T-helper 17 cell (primary cell): ENCODE results near the gene ZNF205. TPM values are rescaled to one million over a fixed set of nuclear protein-coding genes. Genes with fewer than 3 reads are reported as not detected.

Source experiments
- ATAC-seq: fragments of 150-1000 bp; cut with Tn5 transposase; 2 replicates; pipeline ENCODE4 v1.10.0; 2021; ENCODE audit warnings: mild to moderate bottlenecking, moderate library complexity
- DNase-seq, 3 donors: peaks; one replicate each; pipeline versions ENCODE4 v3.0.0 to v3.0.0-alpha.2; 2020 to 2021
- H3K9me3 ChIP-seq: one replicate; pipeline ENCODE4 v1.7.0; 2013; ENCODE audit warnings: low read length, mild to moderate bottlenecking; ENCODE audit not compliant: control insufficient read depth, poor library complexity, severe bottlenecking
- H3K27ac Mint-ChIP-seq: one replicate; pipeline ENCODE4 v1.8.0; 2022; ENCODE audit warnings: mild to moderate bottlenecking, moderate library complexity, mixed read lengths
- H3K27me3 Mint-ChIP-seq: one replicate; pipeline ENCODE4 v1.8.0; 2022; ENCODE audit warnings: mixed read lengths
- H3K36me3 Mint-ChIP-seq: one replicate; pipeline ENCODE4 v1.8.0; 2022; ENCODE audit warnings: low read depth, mixed read lengths
- H3K4me1 Mint-ChIP-seq: one replicate; pipeline ENCODE4 v1.8.0; 2022; ENCODE audit warnings: mild to moderate bottlenecking, mixed read lengths
- H3K4me3 Mint-ChIP-seq: one replicate; pipeline ENCODE4 v1.8.0; 2022; ENCODE audit warnings: mild to moderate bottlenecking, moderate library complexity, mixed read lengths
- total RNA-seq, 4 donors: library from RNA in 2 of 4; stranded (reverse) in 2 of 4; gene quantifications; one replicate each; pipeline ENCODE4 v1.2.3 and lab custom pipeline; 2022 to 2026

ZNF205 gene
- total RNA-seq, 2 donors from 2014 or later, result not detected

- H3K4me3 Mint-ChIP-seq, result no peak overlapping the region
- H3K36me3 Mint-ChIP-seq, result no peaks in the 10 kb centered on the region
- peaks cover 8% of the 10 kb centered on the region for H3K4me1 Mint-ChIP-seq
- ATAC-seq, result no peak
- H3K9me3 ChIP-seq, result no peaks in the 10 kb centered on the region
- peaks cover 5% of the 10 kb centered on the region for H3K27me3 Mint-ChIP-seq
- DNase-seq, result no peak
- H3K27ac Mint-ChIP-seq, result no peak overlapping the region
Measured at GRCh38 chr16:3119701-3120408, 7.5 kb downstream of the ZNF205 start.

GRCh38 chr16:3120435-3120834 is 8.0 kb downstream of the ZNF205 start:
- Mint-ChIP-seq H3K27me3 (no peaks in the 10 kb centered on the region), H3K4me3 (no peak overlapping the region), H3K4me1 (peaks cover 10% of the 10 kb centered on the region), H3K27ac (no peak overlapping the region), H3K36me3 (no peaks in the 10 kb centered on the region)
- ATAC-seq (no peak), DNase-seq (no peak)
- no peaks in the 10 kb centered on the region for H3K9me3 ChIP-seq

GRCh38 chr16:3121851-3122467 is 9.6 kb downstream of the ZNF205 start:
- DNase-seq, result no peak
- no peaks in the 10 kb centered on the region for H3K9me3 ChIP-seq
- no peaks in the 10 kb centered on the region for H3K36me3 Mint-ChIP-seq
- H3K27ac Mint-ChIP-seq, result no peak overlapping the region
- H3K4me1 Mint-ChIP-seq, result peaks cover 13% of the 10 kb centered on the region
- peak overlapping the region; percentile 7 for H3K4me3 Mint-ChIP-seq
- ATAC-seq, result no peak
- no peaks in the 10 kb centered on the region for H3K27me3 Mint-ChIP-seq

GRCh38 chr16:3122926-3123570 is 10.7 kb downstream of the ZNF205 start:
- Mint-ChIP-seq H3K27me3 (no peaks in the 10 kb centered on the region), H3K4me1 (peaks cover 13% of the 10 kb centered on the region), H3K4me3 (peak overlapping the region; percentile 96), H3K27ac (peak overlapping the region; percentile 85), H3K36me3 (no peaks in the 10 kb centered on the region)
- no peak for DNase-seq
- H3K9me3 ChIP-seq, result no peaks in the 10 kb centered on the region
- no peak for ATAC-seq

GRCh38 chr16:3123986-3124886 is 11.8 kb downstream of the ZNF205 start:
- peak overlapping the region; percentile 96 for H3K4me3 Mint-ChIP-seq
- peaks cover 13% of the 10 kb centered on the region for H3K4me1 Mint-ChIP-seq
- DNase-seq (peak; percentile 93 to 96 (median 95)), ATAC-seq (peak; percentile 91)
- H3K27me3 Mint-ChIP-seq, result no peaks in the 10 kb centered on the region
- H3K36me3 Mint-ChIP-seq, result no peaks in the 10 kb centered on the region
- H3K27ac Mint-ChIP-seq, result peak overlapping the region; percentile 85
- H3K9me3 ChIP-seq, result no peaks in the 10 kb centered on the region

GRCh38 chr16:3127745-3128144 is 15.4 kb downstream of the ZNF205 start:
- H3K4me1 Mint-ChIP-seq, result peaks cover 19% of the 10 kb centered on the region

GRCh38 chr16:3129137-3130131 is 17.0 kb downstream of the ZNF205 start:
- DNase-seq (peak; percentile 56 to 66 (median 66)), ATAC-seq (peak; percentile 79)
- H3K27ac Mint-ChIP-seq, result peak overlapping the region; percentile 89
- peak overlapping the region; percentile 90 for H3K4me3 Mint-ChIP-seq
- no peaks in the 10 kb centered on the region for H3K36me3 Mint-ChIP-seq
- no peaks in the 10 kb centered on the region for H3K9me3 ChIP-seq
- H3K27me3 Mint-ChIP-seq, result no peaks in the 10 kb centered on the region
- peaks cover 21% of the 10 kb centered on the region for H3K4me1 Mint-ChIP-seq

More at GRCh38 chr16:3127745-3128144, 15.4 kb downstream of the ZNF205 start:
- Mint-ChIP-seq H3K36me3 (no peaks in the 10 kb centered on the region), H3K4me3 (no peak overlapping the region), H3K27me3 (no peaks in the 10 kb centered on the region), H3K27ac (no peak overlapping the region)
- no peaks in the 10 kb centered on the region for H3K9me3 ChIP-seq
- DNase-seq (no peak), ATAC-seq (no peak)

GRCh38 chr16:3131755-3132377 is 19.5 kb downstream of the ZNF205 start:
- H3K9me3 ChIP-seq, result no peaks in the 10 kb centered on the region
- H3K27ac Mint-ChIP-seq, result peak overlapping the region; percentile 94
- H3K4me3 Mint-ChIP-seq, result no peak overlapping the region
- peaks cover 13% of the 10 kb centered on the region for H3K4me1 Mint-ChIP-seq
- H3K36me3 Mint-ChIP-seq, result no peaks in the 10 kb centered on the region
- DNase-seq, result no peak
- no peaks in the 10 kb centered on the region for H3K27me3 Mint-ChIP-seq
- no peak for ATAC-seq

GRCh38 chr16:3133844-3134243 is 21.5 kb downstream of the ZNF205 start:
- H3K27ac Mint-ChIP-seq, result peak overlapping the region; percentile 94
- no peaks in the 10 kb centered on the region for H3K36me3 Mint-ChIP-seq
- ATAC-seq (no peak), DNase-seq (no peak)
- H3K27me3 Mint-ChIP-seq, result no peaks in the 10 kb centered on the region
- peaks cover 16% of the 10 kb centered on the region for H3K4me1 Mint-ChIP-seq
- no peaks in the 10 kb centered on the region for H3K9me3 ChIP-seq
- peak overlapping the region; percentile 95 for H3K4me3 Mint-ChIP-seq

GRCh38 chr16:3134338-3135125 is 22.1 kb downstream of the ZNF205 start, which contains the start of gene ZNF213:
ZNF213 (plus strand) TSS chr16:3135029; CDS start chr16:3137281, 2,252 bp downstream.
- ATAC-seq (peak; percentile 98), DNase-seq (peak; percentile 81 to 88 (median 85))
- Mint-ChIP-seq H3K27ac (peak within 1 kb of the TSS; percentile 94), H3K36me3 (peaks cover 2% of the 10 kb centered on the region), H3K4me1 (peaks cover 16% of the 10 kb centered on the region), H3K4me3 (peak within 1 kb of the TSS; percentile 95), H3K27me3 (no peaks in the 10 kb centered on the region)
- no peaks in the 10 kb centered on the region for H3K9me3 ChIP-seq

GRCh38 chr16:3135126-3135715 is 22.8 kb downstream of the ZNF205 start:
- ATAC-seq (peak; percentile 36), DNase-seq (no peak)
- no peaks in the 10 kb centered on the region for H3K9me3 ChIP-seq
- peaks cover 12% of the 10 kb centered on the region for H3K4me1 Mint-ChIP-seq
- peaks cover 2% of the 10 kb centered on the region for H3K36me3 Mint-ChIP-seq
- peak overlapping the region; percentile 94 for H3K27ac Mint-ChIP-seq
- H3K4me3 Mint-ChIP-seq, result peak overlapping the region; percentile 95
- H3K27me3 Mint-ChIP-seq, result no peaks in the 10 kb centered on the region
